ENCODE results near the gene PTPRZ1.

The PTPRZ1 gene

DNA sequence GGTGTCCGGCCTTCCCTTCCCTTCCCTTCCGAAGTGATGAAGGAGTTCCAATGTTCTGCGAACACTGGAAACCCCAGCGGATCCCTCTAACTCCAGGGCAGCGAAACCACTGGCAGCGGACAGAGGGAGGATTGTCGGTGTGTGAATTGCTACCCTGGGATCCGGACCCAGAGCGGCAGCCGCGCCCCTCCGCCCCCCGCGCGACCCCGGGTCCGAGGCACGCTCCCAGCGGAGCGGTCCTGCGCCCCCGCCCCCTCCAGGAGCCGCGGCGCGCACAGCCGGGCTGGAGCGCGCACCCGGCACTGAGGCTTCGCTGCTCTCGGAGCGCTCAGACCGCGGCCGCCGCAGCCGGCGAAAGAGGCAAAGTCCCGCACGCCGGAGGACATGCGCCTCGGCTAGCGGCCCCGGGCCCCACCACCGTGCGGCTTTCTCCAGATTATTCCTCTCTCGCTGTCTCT is at the start of gene PTPRZ1:
TSS of gene PTPRZ1 (plus strand) at position 331 of the 458 bp plus-strand sequence. CDS start 339 bp downstream, outside the sequence.
- peak; percentile 34 for DNase-seq

DNA sequence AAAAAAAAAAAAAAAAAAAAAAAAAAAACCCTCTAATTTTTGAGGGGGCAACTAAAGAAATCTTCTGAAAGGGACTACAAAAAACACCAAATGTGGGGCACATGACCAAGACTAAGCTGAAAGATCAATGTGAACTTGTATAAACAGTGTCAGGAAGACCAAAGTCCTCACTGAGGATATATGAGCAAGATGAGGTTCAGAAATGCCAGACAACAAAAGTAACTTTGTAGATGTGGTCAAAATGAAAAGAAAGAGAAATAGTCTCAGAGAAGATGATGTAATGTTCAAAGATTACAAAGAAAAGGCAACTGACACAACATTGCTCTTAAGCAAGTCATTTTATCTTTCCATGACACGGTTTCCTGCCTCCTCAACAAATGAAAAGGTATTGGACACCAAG is 48.7 kb upstream of the PTPRZ1 start:
- DNase-seq, result no peak

GRCh38 chr7:121831351-121831750 is 41.6 kb upstream of the PTPRZ1 start:
- no peak for DNase-seq

- DNase-seq, result no peak
Measured at GRCh38 chr7:121831801-121832200, 41.2 kb upstream of the PTPRZ1 start.

GRCh38 chr7:121832347-121832746 is 40.6 kb upstream of the PTPRZ1 start:
- no peak for DNase-seq

DNA sequence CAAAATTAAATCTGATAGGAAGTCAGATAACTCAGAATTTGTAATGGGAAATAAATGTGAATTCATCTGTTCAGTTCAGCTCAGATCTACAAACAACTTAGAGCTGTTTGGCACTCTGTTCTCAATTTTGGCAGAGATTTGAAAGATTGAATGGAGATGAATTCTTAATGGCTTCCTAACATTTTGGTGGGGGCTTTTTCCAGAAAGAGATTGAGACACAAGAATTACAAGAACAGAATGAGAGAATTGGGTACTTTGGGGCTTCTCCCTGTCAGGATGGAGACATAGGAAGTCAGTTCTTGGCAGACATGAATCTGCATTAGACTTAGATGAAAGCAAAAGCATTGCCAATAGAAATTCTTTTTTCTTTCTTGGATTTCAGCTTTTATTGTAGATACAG is 39.0 kb upstream of the PTPRZ1 start:
- DNase-seq, result no peak

GRCh38 chr7:121837462-121837861 is 35.5 kb upstream of the PTPRZ1 start:
- DNase-seq, result no peak

GRCh38 chr7:121847041-121847440 is 25.9 kb upstream of the PTPRZ1 start:
- DNase-seq, result no peak

DNA sequence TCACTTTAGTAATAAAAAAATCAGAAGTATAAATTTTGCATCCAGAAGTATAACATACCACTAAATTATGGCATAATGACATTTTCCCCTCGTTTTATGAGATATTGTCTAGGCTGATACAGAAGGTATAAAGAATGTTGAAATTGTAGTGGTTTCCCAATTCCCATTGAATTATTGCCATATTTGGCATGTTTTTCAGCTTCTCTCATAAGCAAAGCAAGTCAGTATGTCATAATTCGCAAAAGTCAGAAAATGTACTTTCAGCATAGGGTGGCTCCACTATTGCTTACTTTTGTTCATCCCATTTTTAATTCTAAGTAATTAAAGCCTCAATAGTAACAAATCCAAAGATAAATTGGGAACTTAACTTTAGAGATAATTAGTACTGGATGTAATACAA is 19.7 kb upstream of the PTPRZ1 start:
- peak; percentile 7 for DNase-seq

GRCh38 chr7:121860953-121861352 is 12.0 kb upstream of the PTPRZ1 start:
- DNase-seq, result no peak

GRCh38 chr7:121862591-121862990 is 10.4 kb upstream of the PTPRZ1 start:
- DNase-seq, result no peak

- no peak for DNase-seq
Measured at GRCh38 chr7:121871188-121871587, 1.8 kb upstream of the PTPRZ1 start.

DNA sequence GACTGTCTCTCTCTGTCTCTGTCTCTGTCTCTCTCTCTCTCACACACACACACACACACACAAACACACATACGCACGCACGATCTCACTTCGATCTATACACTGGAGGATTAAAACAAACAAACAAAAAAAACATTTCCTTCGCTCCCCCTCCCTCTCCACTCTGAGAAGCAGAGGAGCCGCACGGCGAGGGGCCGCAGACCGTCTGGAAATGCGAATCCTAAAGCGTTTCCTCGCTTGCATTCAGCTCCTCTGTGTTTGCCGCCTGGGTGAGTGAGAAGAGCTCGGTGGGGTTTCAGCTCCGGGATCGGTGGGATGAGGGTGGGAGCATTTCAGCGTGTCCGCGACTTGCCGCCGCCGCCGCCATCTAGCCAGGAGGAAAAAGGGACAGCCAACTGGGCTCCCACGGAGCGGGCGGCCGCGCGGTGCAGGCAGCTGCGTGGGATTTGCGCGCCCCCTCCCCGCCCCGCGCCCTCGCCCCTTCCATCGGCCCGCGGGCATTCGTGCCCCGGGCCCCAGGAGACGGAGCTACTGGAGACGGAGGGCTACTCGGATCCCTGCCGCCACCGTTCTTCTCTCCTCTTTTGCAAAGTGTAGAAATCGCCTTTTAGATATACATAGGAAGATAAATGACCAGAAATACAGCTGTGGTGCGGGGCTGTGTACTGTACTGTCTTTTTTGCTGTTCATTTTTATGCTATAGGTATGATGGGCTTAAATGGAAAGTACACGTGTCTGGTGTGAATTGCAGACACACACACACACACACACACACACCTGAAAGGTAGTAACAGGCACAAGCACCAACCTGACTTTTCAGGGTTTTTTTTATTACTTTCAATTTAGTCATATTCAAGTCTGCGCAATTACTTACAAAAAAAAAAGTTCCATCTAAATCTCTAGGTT is 581 bp downstream of the PTPRZ1 start:
- DNase-seq, result peak; percentile 14

- no peak for DNase-seq
Measured at GRCh38 chr7:121874298-121874697, 1.3 kb downstream of the PTPRZ1 start.

DNA sequence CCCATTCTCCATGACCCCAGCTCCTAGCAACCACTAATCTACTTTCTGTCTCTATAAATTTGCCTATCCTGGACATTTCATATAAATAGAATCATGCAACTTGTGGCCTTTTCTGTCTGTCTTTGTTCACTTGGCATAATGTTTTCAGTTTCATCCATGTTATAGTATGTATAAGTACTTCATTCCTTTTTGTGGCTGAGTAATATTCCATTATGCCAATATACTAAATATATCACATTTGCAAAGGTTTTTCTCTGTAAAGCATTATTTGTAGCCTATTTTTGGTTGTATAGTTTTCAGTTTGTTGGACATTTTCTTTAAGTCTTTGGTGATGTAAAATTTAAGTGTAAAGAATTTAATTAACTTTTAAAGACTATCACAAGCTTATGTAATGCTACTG is 2.2 kb downstream of the PTPRZ1 start:
- no peak for DNase-seq

DNA sequence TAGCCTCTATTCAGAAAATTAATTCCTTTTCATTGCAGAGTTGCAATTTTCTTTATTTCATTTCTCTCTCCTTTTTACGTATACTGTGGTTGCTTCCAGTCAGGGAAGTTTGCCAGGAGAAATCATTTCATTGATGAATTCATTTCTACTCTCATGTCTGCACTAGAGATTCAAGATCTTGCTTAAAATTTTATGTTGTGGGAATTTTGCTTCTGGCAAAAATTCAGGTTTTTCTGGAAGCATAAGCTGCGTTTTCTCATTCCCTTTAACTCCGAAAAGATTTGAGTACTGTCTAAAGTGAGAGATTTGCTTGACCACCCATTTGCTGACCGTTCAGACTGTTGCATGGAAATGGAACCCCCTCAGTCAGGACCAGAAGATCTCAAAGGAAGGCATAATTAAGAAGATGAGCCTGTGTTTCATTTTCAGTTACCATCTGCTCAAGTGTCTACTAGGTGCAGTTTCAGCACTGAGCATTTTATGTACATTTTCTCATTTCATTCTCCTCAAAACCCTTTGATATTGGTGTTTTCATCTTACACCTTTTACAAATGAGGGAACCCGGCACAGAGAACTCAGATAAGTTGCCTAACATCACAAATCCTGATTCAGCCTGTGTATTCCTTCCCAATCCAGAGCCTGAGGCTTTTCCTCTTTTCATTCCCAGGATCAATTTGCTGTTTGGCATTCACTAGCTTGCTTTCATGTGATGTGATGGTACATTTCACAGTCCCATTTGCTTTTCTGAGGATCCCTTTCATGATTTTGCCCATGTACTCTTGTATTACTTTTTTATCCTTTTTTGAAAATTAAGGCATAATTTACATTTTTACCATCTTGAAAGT is 3.9 kb downstream of the PTPRZ1 start:
- DNase-seq, result no peak

DNA sequence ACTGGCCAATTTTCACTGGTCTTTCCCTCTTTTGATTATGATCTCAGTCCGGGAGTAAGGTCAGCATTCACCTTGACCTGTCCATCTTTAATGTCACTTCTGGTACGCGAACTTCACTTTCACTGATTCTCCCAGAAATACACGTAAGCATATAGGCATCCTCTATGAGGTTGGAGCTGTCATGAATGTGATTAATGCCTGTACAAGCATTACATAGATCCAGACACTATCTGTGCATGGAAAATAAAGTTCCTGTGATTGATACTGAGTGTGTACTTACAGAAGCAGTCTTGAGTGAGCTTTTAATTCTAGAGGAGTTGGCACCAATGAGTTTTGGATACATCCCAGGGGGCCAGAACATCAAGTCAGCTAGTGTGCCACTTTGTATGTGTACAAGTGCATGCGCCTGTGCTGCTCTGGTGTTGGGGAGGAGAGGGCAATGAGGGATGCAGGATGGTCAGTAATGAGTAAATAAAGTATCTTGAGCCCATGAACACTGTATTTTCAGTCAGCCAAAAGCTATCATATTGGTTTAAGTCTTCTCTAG is 6.0 kb downstream of the PTPRZ1 start:
- no peak for DNase-seq

DNA sequence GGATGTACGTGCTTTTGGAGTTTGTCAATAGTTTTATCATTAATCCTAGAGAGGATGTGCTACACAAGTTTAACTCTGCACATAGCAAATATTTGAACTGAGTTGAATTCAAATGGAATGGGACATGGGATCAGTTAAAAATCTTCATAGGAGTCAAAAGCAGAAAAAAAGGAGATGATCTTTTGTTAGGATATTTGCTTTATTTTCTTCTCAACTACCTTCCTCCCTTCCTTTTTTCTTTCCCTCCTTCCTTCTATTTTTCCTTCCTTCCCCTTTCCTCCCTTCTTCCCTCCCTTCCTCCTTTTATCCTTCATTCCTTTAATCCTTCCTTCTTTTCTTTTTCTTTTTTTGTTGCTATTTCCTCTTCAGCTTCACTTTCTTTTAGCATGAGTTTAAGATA is 6.6 kb downstream of the PTPRZ1 start:
- no peak for DNase-seq

- DNase-seq, result no peak
Measured at GRCh38 chr7:121882731-121883130, 9.8 kb downstream of the PTPRZ1 start.

DNA sequence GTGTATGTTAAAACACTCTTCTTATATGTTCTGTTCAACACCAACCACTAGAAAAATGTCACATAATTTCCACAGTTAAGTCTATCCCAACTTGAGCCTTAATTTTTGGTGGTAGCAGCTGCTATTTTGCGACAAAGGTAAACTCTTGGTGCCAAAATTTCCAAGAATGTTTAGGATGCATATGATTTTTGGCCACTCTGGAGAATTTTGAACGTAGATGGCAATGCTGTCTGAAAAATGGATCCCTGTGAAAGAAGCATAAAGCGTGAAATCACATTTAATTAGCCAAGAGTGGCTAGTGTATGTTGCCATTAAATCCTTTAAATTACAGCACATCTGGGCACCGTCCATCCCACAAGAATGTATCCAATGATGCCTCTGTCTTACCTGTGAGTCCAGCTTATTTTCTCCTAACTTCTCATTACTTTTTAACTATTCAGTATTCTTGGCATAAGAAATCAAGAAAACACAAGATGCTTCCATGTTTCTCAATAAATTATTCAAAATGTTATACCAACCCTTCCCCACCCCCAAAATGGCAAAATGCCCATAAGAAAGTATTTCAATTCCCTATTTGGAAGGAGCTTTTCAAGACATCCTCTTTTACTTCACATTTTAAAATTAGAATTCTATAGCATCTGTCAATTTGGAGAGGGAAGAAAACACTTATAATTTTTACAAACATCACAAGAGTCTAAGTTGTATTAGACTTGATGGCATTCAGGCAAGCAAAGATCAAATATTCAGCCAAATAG is 12.4 kb downstream of the PTPRZ1 start:
- DNase-seq, result no peak

- DNase-seq, result no peak
Measured at GRCh38 chr7:121887634-121888033, 14.7 kb downstream of the PTPRZ1 start.

- no peak for DNase-seq
Measured at GRCh38 chr7:121890833-121891232, 17.9 kb downstream of the PTPRZ1 start.

GRCh38 chr7:121891731-121892130 is 18.8 kb downstream of the PTPRZ1 start:
- no peak for DNase-seq
